Breast epithelium (tissue), 4 donors: ENCODE results near the gene DOCK3. TPM values are rescaled to one million over a fixed set of nuclear protein-coding genes. Genes with fewer than 3 reads are reported as not detected.
"Not testable (repeated sequence)": the region's sequence is repeated elsewhere in the genome, so short reads cannot be mapped to it uniquely, and the experiment has no call there.

ENCODE experiments used
- DNase-seq, 2 donors: peaks; one replicate each; pipeline ENCODE4 v3.0.0-alpha.2; 2019; ENCODE audit warnings: low spot score in 2 of 2
- H3K27ac ChIP-seq, 2 donors: fragments of 200-600 bp; sonication (generic) in 1 of 2; one replicate each; pipeline ENCODE4 v1.5.1; 2016 to 2019; ENCODE audit warnings: mild to moderate bottlenecking in 1 of 2
- H3K27me3 ChIP-seq, 2 donors: fragments of 200-600 bp; sonication (generic) in 1 of 2; one replicate each; pipeline versions ENCODE4 v1.5.1 to v1.6.0; 2017 to 2019; ENCODE audit warnings: control low read depth in 1 of 2, mild to moderate bottlenecking in 1 of 2
- H3K36me3 ChIP-seq: fragments of 200-600 bp; one replicate; pipeline ENCODE4 v1.5.1; 2019
- H3K4me1 ChIP-seq, 2 donors: fragments of 200-600 bp; sonication (generic); one replicate each; pipeline ENCODE4 v1.5.1; 2016 to 2019; ENCODE audit warnings: control low read depth in 1 of 2
- H3K4me3 ChIP-seq, 3 donors: fragments of 200-600 bp; sonication (generic); 1 replicate in 2 of 3; 2 replicates in 1 of 3; pipeline ENCODE4 v1.5.1; 2016 to 2019; ENCODE audit warnings: mild to moderate bottlenecking in 3 of 3, moderate library complexity in 2 of 3
- H3K9me3 ChIP-seq, 2 donors: fragments of 200-600 bp; sonication (generic) in 1 of 2; one replicate each; pipeline ENCODE4 v1.5.1; 2016 to 2019; ENCODE audit warnings: control low read depth in 1 of 2
- CTCF ChIP-seq, 3 donors: fragments of 450-650 bp; IDR thresholded peaks; one replicate each; pipeline ENCODE4 v1.5.1; 2016 to 2017; ENCODE audit warnings: antibody characterized with exemption in 3 of 3, mild to moderate bottlenecking in 3 of 3, moderate library complexity in 3 of 3
- POLR2A ChIP-seq: fragments of 450-650 bp; IDR thresholded peaks from one replicate; pipeline ENCODE4 v1.6.1; 2016; ENCODE audit warnings: antibody characterized with exemption, mild to moderate bottlenecking, moderate library complexity
- POLR2AphosphoS5 ChIP-seq, 3 donors: sonication (generic); formaldehyde crosslinking; IDR thresholded peaks; one replicate each; pipeline ENCODE4 v1.6.1; 2017; ENCODE audit warnings: antibody characterized with exemption in 3 of 3
- intact Hi-C: fragments of 100-400 bp; cut with DNase I; formaldehyde crosslinking; loops from one replicate; pipeline ENCODE4 v1.15.1; 2023; ENCODE audit warnings: low total_unique reads
- total RNA-seq, 3 donors: library from RNA; depleted of rRNA; stranded (reverse); fragments of >200 nt; gene quantifications; one replicate each; pipeline ENCODE4 v1.1.0, GENCODE V29; 2016

DOCK3 gene
- total RNA-seq, 3 donors from 2014 or later, result 0.64 to 0.73 (median 0.66) TPM

- DNase-seq, result no peak
- H3K9me3 ChIP-seq, result peaks cover 0 to 11% of the 10 kb centered on the region in 2 donors
- H3K4me3 ChIP-seq, result no peak overlapping the region
- H3K27ac ChIP-seq, result no peak overlapping the region
- H3K4me1 ChIP-seq, result no peaks in the 10 kb centered on the region
- TF ChIP-seq POLR2AphosphoS5 (IDR thresholded peaks at IDR 0.05) (no peak), CTCF (IDR thresholded peaks at IDR 0.05) (no peak), POLR2A (no peak)
- H3K27me3 ChIP-seq, result no peaks in the 10 kb centered on the region
- intact Hi-C loops, result no loop called here
- H3K36me3 ChIP-seq, result no peaks in the 10 kb centered on the region
These were observed 155.7 kb downstream of the DOCK3 start for GRCh38 chr3:50830451-50830850.

GRCh38 chr3:50831009-50831408 lies 156.3 kb downstream of the DOCK3 start:
- H3K27ac ChIP-seq, H3K4me1 ChIP-seq, DNase-seq, H3K27me3 ChIP-seq, intact Hi-C loops, H3K36me3 ChIP-seq, H3K4me3 ChIP-seq: not testable (repeated sequence)
- H3K9me3 ChIP-seq, result peaks cover 0 to 11% of the 10 kb centered on the region in 2 donors

- intact Hi-C loops, result no loop called here
- no peak overlapping the region for H3K4me3 ChIP-seq
- H3K36me3 ChIP-seq, result no peaks in the 10 kb centered on the region
- no peaks in the 10 kb centered on the region for H3K27me3 ChIP-seq
- no peak for TF ChIP-seq CTCF (IDR thresholded peaks at IDR 0.05)
- no peak for TF ChIP-seq POLR2AphosphoS5 (IDR thresholded peaks at IDR 0.05)
- no peak for TF ChIP-seq POLR2A
- DNase-seq, result no peak
- H3K9me3 ChIP-seq, result no peaks in the 10 kb centered on the region
- no peaks in the 10 kb centered on the region for H3K4me1 ChIP-seq
- no peak overlapping the region for H3K27ac ChIP-seq
These were observed 166.3 kb downstream of the DOCK3 start for GRCh38 chr3:50840983-50841489.

GRCh38 chr3:50848308-50848707 lies 173.6 kb downstream of the DOCK3 start:
- intact Hi-C loops, result no loop called here
- no peak for DNase-seq
- H3K4me3 ChIP-seq, result no peak overlapping the region
- H3K9me3 ChIP-seq, result peaks cover 10 to 18% of the 10 kb centered on the region in 2 donors
- H3K27ac ChIP-seq, result no peak overlapping the region
- H3K36me3 ChIP-seq, result no peaks in the 10 kb centered on the region
- no peaks in the 10 kb centered on the region for H3K4me1 ChIP-seq
- no peaks in the 10 kb centered on the region for H3K27me3 ChIP-seq
- TF ChIP-seq POLR2A (no peak), POLR2AphosphoS5 (IDR thresholded peaks at IDR 0.05) (no peak), CTCF (IDR thresholded peaks at IDR 0.05) (no peak)

- no peak for TF ChIP-seq CTCF (IDR thresholded peaks at IDR 0.05)
- TF ChIP-seq POLR2A, result no peak
- no peak for TF ChIP-seq POLR2AphosphoS5 (IDR thresholded peaks at IDR 0.05)
- peaks cover 13 to 31% of the 10 kb centered on the region in 2 donors for H3K9me3 ChIP-seq
- H3K4me1 ChIP-seq, result no peaks in the 10 kb centered on the region
- no peaks in the 10 kb centered on the region for H3K36me3 ChIP-seq
- no peak overlapping the region for H3K27ac ChIP-seq
- no peaks in the 10 kb centered on the region for H3K27me3 ChIP-seq
- no peak overlapping the region for H3K4me3 ChIP-seq
- intact Hi-C loops, result no loop called here
- no peak for DNase-seq
These were observed 176.1 kb downstream of the DOCK3 start for GRCh38 chr3:50850639-50851511.
